ENCODE measurements around the gene RNF10.

Gene RNF10

GRCh38 chr12:120537856-120538220, 3.7 kb downstream of the RNF10 start:
- H2AFZ ChIP-seq (ENCODE audit: low read depth, low read length, severe bottlenecking): no peak overlapping the region
- H3K9me2 ChIP-seq (replicated peaks; ENCODE audit: insufficient read depth, low read length): no peaks in the 10 kb centered on the region
- TF ChIP-seq CTCF (IDR thresholded peaks at IDR 0.05; ENCODE audit: insufficient read depth, low read length, poor library complexity, severe bottlenecking) (no peak), EZH2phosphoT487 (conservative IDR thresholded peaks at IDR 0.05; ENCODE audit: low read length) (no peak)
- peak overlapping the region; percentile 16 for H3K9ac ChIP-seq (ENCODE audit: low read length)
- H3K36me3 ChIP-seq (ENCODE audit: low read length): peaks cover 4% of the 10 kb centered on the region; the same call in 1 of the 2 replicates
- H3K27me3 ChIP-seq (ENCODE audit: low read length): no peaks in the 10 kb centered on the region
- H4K20me1 ChIP-seq (ENCODE audit: low read depth, low read length): peaks cover 7% of the 10 kb centered on the region
- no peaks in the 10 kb centered on the region for H3K9me3 ChIP-seq (ENCODE audit: insufficient read depth, low read length)
- H3K79me2 ChIP-seq (ENCODE audit: insufficient read depth, low read length): peaks cover 85% of the 10 kb centered on the region
- H3K4me2 ChIP-seq (ENCODE audit: low read depth, low read length, poor library complexity, severe bottlenecking): peak overlapping the region; percentile 87
- H3F3A ChIP-seq (ENCODE audit: insufficient read depth): peaks cover 10% of the 10 kb centered on the region; the same call in 1 of the 2 replicates
- peak overlapping the region; percentile 35 for H3K4me3 ChIP-seq (ENCODE audit: insufficient read depth, low read length, poor library complexity, severe bottlenecking)
- peak overlapping the region; percentile 28; the same call in 1 of the 2 replicates for H3K27ac ChIP-seq (ENCODE audit: low read depth, low read length)

- H3K4me2 ChIP-seq (ENCODE audit: low read depth, low read length, poor library complexity, severe bottlenecking): peak overlapping the region; percentile 87
- no peaks in the 10 kb centered on the region for H3K9me2 ChIP-seq (replicated peaks; ENCODE audit: insufficient read depth, low read length)
- no peaks in the 10 kb centered on the region for H3K9me3 ChIP-seq (ENCODE audit: insufficient read depth, low read length)
- H3F3A ChIP-seq (ENCODE audit: insufficient read depth): peaks cover 10% of the 10 kb centered on the region; the same call in 1 of the 2 replicates
- H3K9ac ChIP-seq (ENCODE audit: low read length): peak overlapping the region; percentile 16
- TF ChIP-seq CTCF (IDR thresholded peaks at IDR 0.05; ENCODE audit: insufficient read depth, low read length, poor library complexity, severe bottlenecking): no peak
- no peak for TF ChIP-seq EZH2phosphoT487 (conservative IDR thresholded peaks at IDR 0.05; ENCODE audit: low read length)
- peak overlapping the region; percentile 35 for H3K4me3 ChIP-seq (ENCODE audit: insufficient read depth, low read length, poor library complexity, severe bottlenecking)
- no peak overlapping the region for H2AFZ ChIP-seq (ENCODE audit: low read depth, low read length, severe bottlenecking)
- no peaks in the 10 kb centered on the region for H3K27me3 ChIP-seq (ENCODE audit: low read length)
- peak overlapping the region; percentile 28 for H3K27ac ChIP-seq (ENCODE audit: low read depth, low read length)
- peaks cover 92% of the 10 kb centered on the region for H3K79me2 ChIP-seq (ENCODE audit: insufficient read depth, low read length)
- peaks cover 4% of the 10 kb centered on the region; the same call in 1 of the 2 replicates for H3K36me3 ChIP-seq (ENCODE audit: low read length)
- peaks cover 10% of the 10 kb centered on the region for H4K20me1 ChIP-seq (ENCODE audit: low read depth, low read length)
Observed at GRCh38 chr12:120538281-120539156, 4.4 kb downstream of the RNF10 start.

GRCh38 chr12:120539303-120539702, 5.1 kb downstream of the RNF10 start:
- H3F3A ChIP-seq (ENCODE audit: insufficient read depth): peaks cover 10% of the 10 kb centered on the region; the same call in 1 of the 2 replicates
- no peaks in the 10 kb centered on the region for H3K9me2 ChIP-seq (replicated peaks; ENCODE audit: insufficient read depth, low read length)
- H3K79me2 ChIP-seq (ENCODE audit: insufficient read depth, low read length): peaks cover 99% of the 10 kb centered on the region
- H3K36me3 ChIP-seq (ENCODE audit: low read length): peaks cover 4% of the 10 kb centered on the region; the same call in 1 of the 2 replicates
- no peak overlapping the region for H3K4me2 ChIP-seq (ENCODE audit: low read depth, low read length, poor library complexity, severe bottlenecking)
- H4K20me1 ChIP-seq (ENCODE audit: low read depth, low read length): peaks cover 10% of the 10 kb centered on the region
- TF ChIP-seq CTCF (IDR thresholded peaks at IDR 0.05; ENCODE audit: insufficient read depth, low read length, poor library complexity, severe bottlenecking) (no peak), EZH2phosphoT487 (conservative IDR thresholded peaks at IDR 0.05; ENCODE audit: low read length) (no peak)
- no peak overlapping the region for H3K4me3 ChIP-seq (ENCODE audit: insufficient read depth, low read length, poor library complexity, severe bottlenecking)
- H3K27ac ChIP-seq (ENCODE audit: low read depth, low read length): no peak overlapping the region
- no peaks in the 10 kb centered on the region for H3K9me3 ChIP-seq (ENCODE audit: insufficient read depth, low read length)
- no peak overlapping the region for H2AFZ ChIP-seq (ENCODE audit: low read depth, low read length, severe bottlenecking)
- no peak overlapping the region for H3K9ac ChIP-seq (ENCODE audit: low read length)
- no peaks in the 10 kb centered on the region for H3K27me3 ChIP-seq (ENCODE audit: low read length)
